WTC11 (cell line): ENCODE measurements around the gene CCZ1.
"Not testable (repeated sequence)": the region's sequence is repeated elsewhere in the genome, so short reads cannot be mapped to it uniquely, and the experiment has no call there.

Experiments
- CREM ChIP-seq: sonication (generic); formaldehyde crosslinking; IDR thresholded peaks from 2 replicates; pipeline ENCODE4 v1.8.1; 2022; ENCODE audit warnings: mild to moderate bottlenecking, missing genetic modification reagents, moderate library complexity
- ELF4 ChIP-seq: sonication (generic); formaldehyde crosslinking; IDR thresholded peaks from 2 replicates; pipeline ENCODE4 v1.8.1; 2022; ENCODE audit warnings: low read depth, mild to moderate bottlenecking, moderate library complexity, missing genetic modification reagents
- SP1 ChIP-seq: sonication (generic); formaldehyde crosslinking; conservative IDR thresholded peaks from 2 replicates; pipeline ENCODE4 v1.8.1; 2022; ENCODE audit warnings: missing genetic modification reagents
- ZNF416 ChIP-seq: fragments of 250-450 bp; sonication (Bioruptor Pico); IDR thresholded peaks from 2 replicates; pipeline ENCODE4 v1.9.0; 2021; ENCODE audit warnings: mild to moderate bottlenecking, inconsistent platforms
- TF ChIP-seq, protein P1 (sequence below): fragments of 200-600 bp; IDR thresholded peaks from 2 replicates; pipeline ENCODE4 v1.8.0; 2022; ENCODE audit warnings: antibody characterized with exemption
- TF ChIP-seq, protein P2 (sequence below): sonication (generic); formaldehyde crosslinking; IDR thresholded peaks from 2 replicates; pipeline ENCODE4 v1.8.0; 2023; ENCODE audit warnings: mild to moderate bottlenecking, missing genetic modification reagents

DNA sequence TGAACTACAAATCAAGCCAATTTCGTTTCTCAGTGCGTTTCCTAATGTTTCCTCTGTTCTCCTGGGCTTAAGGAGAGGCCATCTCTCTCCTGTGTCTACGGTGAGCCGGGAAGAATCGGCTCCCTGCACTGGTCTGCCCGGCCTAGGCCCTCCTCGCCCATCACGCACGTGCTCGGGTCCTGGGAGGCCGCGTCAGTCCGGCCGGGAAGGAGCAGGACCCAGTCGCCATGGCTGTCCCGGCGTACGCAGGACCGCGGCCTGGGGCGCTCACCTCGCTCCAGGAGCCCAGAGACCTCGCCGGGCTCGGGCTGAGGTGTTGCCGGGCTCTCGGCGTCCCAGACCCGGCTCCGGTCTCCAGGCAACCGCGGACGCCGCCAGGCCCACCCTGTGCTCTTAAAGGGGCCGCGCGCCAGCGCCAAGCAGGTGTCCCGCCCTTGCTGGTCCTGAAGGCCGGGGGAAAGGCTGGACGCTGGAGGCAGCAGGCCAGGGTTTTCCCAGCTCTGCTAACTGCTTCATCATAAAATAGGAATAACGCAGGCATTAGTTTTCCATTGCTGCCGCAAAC lies 71.9 kb downstream of the CCZ1 start, which contains the start of gene RSPH10B:
- not testable (repeated sequence) for TF ChIP-seq ELF4; CREM (CRISPR knock-in tag); ZNF416 (CRISPR knock-in tag); SP1 (CRISPR knock-in tag)
- TF ChIP-seq, protein P1, sequence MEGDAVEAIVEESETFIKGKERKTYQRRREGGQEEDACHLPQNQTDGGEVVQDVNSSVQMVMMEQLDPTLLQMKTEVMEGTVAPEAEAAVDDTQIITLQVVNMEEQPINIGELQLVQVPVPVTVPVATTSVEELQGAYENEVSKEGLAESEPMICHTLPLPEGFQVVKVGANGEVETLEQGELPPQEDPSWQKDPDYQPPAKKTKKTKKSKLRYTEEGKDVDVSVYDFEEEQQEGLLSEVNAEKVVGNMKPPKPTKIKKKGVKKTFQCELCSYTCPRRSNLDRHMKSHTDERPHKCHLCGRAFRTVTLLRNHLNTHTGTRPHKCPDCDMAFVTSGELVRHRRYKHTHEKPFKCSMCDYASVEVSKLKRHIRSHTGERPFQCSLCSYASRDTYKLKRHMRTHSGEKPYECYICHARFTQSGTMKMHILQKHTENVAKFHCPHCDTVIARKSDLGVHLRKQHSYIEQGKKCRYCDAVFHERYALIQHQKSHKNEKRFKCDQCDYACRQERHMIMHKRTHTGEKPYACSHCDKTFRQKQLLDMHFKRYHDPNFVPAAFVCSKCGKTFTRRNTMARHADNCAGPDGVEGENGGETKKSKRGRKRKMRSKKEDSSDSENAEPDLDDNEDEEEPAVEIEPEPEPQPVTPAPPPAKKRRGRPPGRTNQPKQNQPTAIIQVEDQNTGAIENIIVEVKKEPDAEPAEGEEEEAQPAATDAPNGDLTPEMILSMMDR = not testable (repeated sequence)
- TF ChIP-seq, protein P2, sequence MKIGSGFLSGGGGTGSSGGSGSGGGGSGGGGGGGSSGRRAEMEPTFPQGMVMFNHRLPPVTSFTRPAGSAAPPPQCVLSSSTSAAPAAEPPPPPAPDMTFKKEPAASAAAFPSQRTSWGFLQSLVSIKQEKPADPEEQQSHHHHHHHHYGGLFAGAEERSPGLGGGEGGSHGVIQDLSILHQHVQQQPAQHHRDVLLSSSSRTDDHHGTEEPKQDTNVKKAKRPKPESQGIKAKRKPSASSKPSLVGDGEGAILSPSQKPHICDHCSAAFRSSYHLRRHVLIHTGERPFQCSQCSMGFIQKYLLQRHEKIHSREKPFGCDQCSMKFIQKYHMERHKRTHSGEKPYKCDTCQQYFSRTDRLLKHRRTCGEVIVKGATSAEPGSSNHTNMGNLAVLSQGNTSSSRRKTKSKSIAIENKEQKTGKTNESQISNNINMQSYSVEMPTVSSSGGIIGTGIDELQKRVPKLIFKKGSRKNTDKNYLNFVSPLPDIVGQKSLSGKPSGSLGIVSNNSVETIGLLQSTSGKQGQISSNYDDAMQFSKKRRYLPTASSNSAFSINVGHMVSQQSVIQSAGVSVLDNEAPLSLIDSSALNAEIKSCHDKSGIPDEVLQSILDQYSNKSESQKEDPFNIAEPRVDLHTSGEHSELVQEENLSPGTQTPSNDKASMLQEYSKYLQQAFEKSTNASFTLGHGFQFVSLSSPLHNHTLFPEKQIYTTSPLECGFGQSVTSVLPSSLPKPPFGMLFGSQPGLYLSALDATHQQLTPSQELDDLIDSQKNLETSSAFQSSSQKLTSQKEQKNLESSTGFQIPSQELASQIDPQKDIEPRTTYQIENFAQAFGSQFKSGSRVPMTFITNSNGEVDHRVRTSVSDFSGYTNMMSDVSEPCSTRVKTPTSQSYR (CRISPR knock-in tag) = not testable (repeated sequence)
